Activated CD8-positive, alpha-beta memory T cell treated with anti-CD3 and anti-CD28 coated beads, Interleukin-2, amount 50 U/mL, for 24 hours (primary cell): Measurements from ENCODE around the gene ZNF24.

Source experiments
- DNase-seq: peaks from one replicate; pipeline ENCODE4 v3.0.0-alpha.2; 2020; ENCODE audit errors: extremely low read depth

ZNF24 gene

GRCh38 chr18:35355140-35355618, 11.0 kb upstream of the ZNF24 start:
- DNase-seq: no peak

GRCh38 chr18:35352778-35353177, 8.6 kb upstream of the ZNF24 start:
- no peak for DNase-seq

GRCh38 chr18:35352283-35352682, 8.1 kb upstream of the ZNF24 start:
- DNase-seq: no peak

GRCh38 chr18:35348001-35348400, 3.8 kb upstream of the ZNF24 start:
- no peak for DNase-seq

GRCh38 chr18:35345950-35346349, 1.7 kb upstream of the ZNF24 start:
- DNase-seq: no peak

- no peak for DNase-seq
These were observed 1.3 kb upstream of the ZNF24 start for GRCh38 chr18:35345460-35345921.

GRCh38 chr18:35344736-35345459, 678 bp upstream of the ZNF24 start:
- DNase-seq: no peak

GRCh38 chr18:35343488-35343935, 708 bp downstream of the ZNF24 start:
- no peak for DNase-seq

- no peak for DNase-seq
These were observed 6.9 kb downstream of the ZNF24 start for GRCh38 chr18:35337286-35337685.

GRCh38 chr18:35335866-35336265, 8.4 kb downstream of the ZNF24 start:
- DNase-seq: no peak

GRCh38 chr18:35334821-35335220, 9.4 kb downstream of the ZNF24 start:
- no peak for DNase-seq

- DNase-seq: no peak
These were observed 10.0 kb downstream of the ZNF24 start for GRCh38 chr18:35334212-35334611.

- DNase-seq: no peak
These were observed 12.7 kb downstream of the ZNF24 start for GRCh38 chr18:35331367-35332087.

- DNase-seq: no peak
These were observed 15.4 kb downstream of the ZNF24 start for GRCh38 chr18:35328868-35329267.

- DNase-seq: no peak
These were observed 17.4 kb downstream of the ZNF24 start for GRCh38 chr18:35326695-35327387.

GRCh38 chr18:35324926-35325655, 19.1 kb downstream of the ZNF24 start:
- no peak for DNase-seq

GRCh38 chr18:35322486-35323458, 21.4 kb downstream of the ZNF24 start:
- DNase-seq: no peak

- DNase-seq: no peak
These were observed 32.7 kb downstream of the ZNF24 start for GRCh38 chr18:35311496-35311895.

- no peak for DNase-seq
These were observed 37.5 kb downstream of the ZNF24 start for GRCh38 chr18:35306588-35307250.

- no peak for DNase-seq
These were observed 40.6 kb downstream of the ZNF24 start for GRCh38 chr18:35303610-35304009.
